Measurements from ENCODE around the gene CMTM8.

The CMTM8 gene

GRCh38 chr3:32229565-32229964 is 8.9 kb upstream of the CMTM8 start:
- ATAC-seq, result no peak

GRCh38 chr3:32236377-32236776 is 2.1 kb upstream of the CMTM8 start:
- ATAC-seq, result no peak

- no peak for ATAC-seq
Observed at GRCh38 chr3:32237670-32238452, 619 bp upstream of the CMTM8 start.

GRCh38 chr3:32239307-32240158 is 1.1 kb downstream of the CMTM8 start:
- ATAC-seq, result peak; percentile 4 to 8

GRCh38 chr3:32240159-32240545 is 1.7 kb downstream of the CMTM8 start:
- ATAC-seq, result peak; percentile 66 to 67

GRCh38 chr3:32241100-32241499 is 2.6 kb downstream of the CMTM8 start:
- ATAC-seq, result no peak

- no peak for ATAC-seq
Observed at GRCh38 chr3:32243519-32243918, 5.0 kb downstream of the CMTM8 start.

- peak; percentile 31 to 50 for ATAC-seq
Observed at GRCh38 chr3:32245200-32245599, 6.7 kb downstream of the CMTM8 start.

GRCh38 chr3:32246079-32246675 is 7.7 kb downstream of the CMTM8 start:
- ATAC-seq, result peak in 1 of 2 donors; percentile 16

GRCh38 chr3:32249184-32249782 is 10.8 kb downstream of the CMTM8 start:
- peak in 1 of 2 donors; percentile 48 for ATAC-seq

GRCh38 chr3:32254268-32254667 is 15.8 kb downstream of the CMTM8 start:
- ATAC-seq, result no peak

GRCh38 chr3:32255345-32255744 is 16.9 kb downstream of the CMTM8 start:
- ATAC-seq, result no peak

GRCh38 chr3:32256206-32256605 is 17.7 kb downstream of the CMTM8 start:
- no peak for ATAC-seq

GRCh38 chr3:32257042-32257441 is 18.6 kb downstream of the CMTM8 start:
- no peak for ATAC-seq

- peak; percentile 41 to 48 for ATAC-seq
Observed at GRCh38 chr3:32257641-32258438, 19.4 kb downstream of the CMTM8 start.

- ATAC-seq, result no peak
Observed at GRCh38 chr3:32258869-32259268, 20.4 kb downstream of the CMTM8 start.

GRCh38 chr3:32261545-32261944 is 23.1 kb downstream of the CMTM8 start:
- no peak for ATAC-seq

- no peak for ATAC-seq
Observed at GRCh38 chr3:32262201-32262600, 23.7 kb downstream of the CMTM8 start.

GRCh38 chr3:32274306-32274705 is 35.8 kb downstream of the CMTM8 start:
- ATAC-seq, result no peak

- ATAC-seq, result no peak
Observed at GRCh38 chr3:32275506-32275905, 37.0 kb downstream of the CMTM8 start.

GRCh38 chr3:32276279-32276841 is 37.9 kb downstream of the CMTM8 start:
- no peak for ATAC-seq

- ATAC-seq, result peak; percentile 76 to 84
Observed at GRCh38 chr3:32278714-32279113, 40.2 kb downstream of the CMTM8 start.

All from activated CD4-positive, CD25-positive, alpha-beta regulatory T cell treated with anti-CD3 and anti-CD28 coated beads, Interleukin-2, amount 50 U/mL, for 24 hours (primary cell).